NCI-H748 (cell line): ENCODE measurements around the gene CSF2RB.
"Not testable (repeated sequence)": the region's sequence is repeated elsewhere in the genome, so short reads cannot be mapped to it uniquely, and the experiment has no call there.

Source experiments
- DNase-seq: peaks from one replicate; lab custom pipeline; 2025; ENCODE audit not compliant: unreplicated experiment; lab: John Stamatoyannopoulos, UW

Gene CSF2RB

DNA sequence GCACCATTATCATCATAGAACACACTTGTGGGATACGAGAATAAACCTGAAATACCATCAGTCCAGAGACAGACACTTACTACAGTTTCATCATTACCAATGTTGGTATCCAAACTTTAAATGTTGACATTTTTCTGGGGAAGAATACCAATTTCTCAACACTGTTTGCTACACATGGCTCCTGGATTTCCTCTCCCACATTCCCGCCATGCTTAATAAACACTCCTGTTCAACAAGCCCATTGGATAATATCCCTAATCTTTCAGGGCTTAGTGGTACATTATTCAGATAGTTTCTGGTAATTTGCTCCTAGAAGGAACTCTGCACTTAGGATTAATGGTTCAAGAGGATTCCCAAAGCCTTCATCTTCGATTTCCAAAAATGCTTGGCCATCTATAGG lies 48.2 kb downstream of the CSF2RB start:
- no peak for DNase-seq

- DNase-seq = no peak
Measured at GRCh38 chr22:36963302-36963701, 49.9 kb downstream of the CSF2RB start.

DNA sequence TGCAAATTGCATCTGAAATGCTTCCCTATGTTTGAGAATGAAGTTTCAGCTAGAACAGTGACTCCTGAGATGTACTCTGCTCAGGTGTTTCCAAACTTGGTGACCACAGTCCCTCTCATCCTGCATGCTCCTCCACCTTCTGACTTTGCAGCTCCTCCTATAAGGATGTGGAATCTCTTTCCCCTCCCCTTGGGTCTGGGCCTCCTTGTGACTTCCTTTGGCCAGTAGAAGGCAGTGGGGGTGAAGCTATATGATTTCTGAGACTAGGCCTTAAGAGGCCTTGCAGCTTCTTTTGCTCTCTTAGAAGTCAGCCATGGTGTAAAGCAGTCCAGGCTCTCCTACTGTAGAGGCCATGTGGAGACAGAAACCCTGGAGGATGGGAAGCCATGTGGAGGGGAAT lies 50.7 kb downstream of the CSF2RB start:
- DNase-seq = no peak

DNA sequence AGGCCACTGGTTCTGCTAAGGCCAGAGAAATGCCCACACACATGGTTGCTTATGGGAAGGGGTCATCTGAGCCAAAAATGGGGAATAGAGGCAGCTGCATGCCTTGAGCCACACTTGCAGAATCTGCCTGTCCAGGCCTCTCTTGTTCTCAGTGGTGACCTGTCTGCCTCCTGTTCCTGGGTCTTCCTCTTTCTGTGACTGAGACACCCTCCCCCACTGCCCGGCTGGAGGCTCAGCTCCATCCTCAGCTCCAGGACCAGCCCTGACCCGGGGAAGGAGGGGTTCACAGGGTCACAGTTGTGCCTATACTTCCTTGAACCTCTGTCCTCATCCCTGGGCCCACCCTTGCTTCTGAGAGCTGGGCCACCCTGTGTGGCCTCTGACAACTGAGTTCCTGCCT lies 52.3 kb downstream of the CSF2RB start:
- no peak for DNase-seq

GRCh38 chr22:36966851-36967540 lies 53.6 kb downstream of the CSF2RB start:
- DNase-seq = no peak

GRCh38 chr22:36968249-36968964 lies 55.0 kb downstream of the CSF2RB start:
- DNase-seq = no peak

- no peak for DNase-seq
Measured at GRCh38 chr22:36971341-36972125, 58.1 kb downstream of the CSF2RB start.

GRCh38 chr22:36976606-36977005 lies 63.2 kb downstream of the CSF2RB start:
- DNase-seq = no peak

DNA sequence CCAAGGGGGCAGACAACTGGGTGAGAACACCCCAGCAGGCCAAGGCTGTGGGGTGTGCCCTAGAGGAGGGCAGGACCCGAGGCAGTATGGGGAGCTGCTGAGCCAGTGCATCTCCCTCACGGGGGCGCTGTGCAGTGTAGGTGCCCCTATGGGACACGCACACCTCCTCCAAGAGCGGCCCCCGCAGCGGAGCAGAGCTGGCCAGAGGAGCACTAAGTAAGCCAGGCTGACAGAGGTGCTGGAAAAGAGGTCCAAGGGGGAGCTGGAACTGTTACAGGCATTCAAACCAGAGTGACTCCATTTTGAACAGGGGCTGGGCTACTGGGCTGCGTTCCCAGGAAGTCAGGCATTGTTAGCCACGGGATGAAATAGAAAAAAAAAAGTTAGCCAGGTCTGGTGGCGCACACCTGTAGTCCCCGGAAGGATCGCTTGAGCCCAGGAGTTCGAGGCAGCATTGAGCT lies 64.0 kb downstream of the CSF2RB start:
- peak; percentile 76 for DNase-seq

- DNase-seq = peak; percentile 80
Measured at GRCh38 chr22:36977947-36978660, 64.7 kb downstream of the CSF2RB start.

DNA sequence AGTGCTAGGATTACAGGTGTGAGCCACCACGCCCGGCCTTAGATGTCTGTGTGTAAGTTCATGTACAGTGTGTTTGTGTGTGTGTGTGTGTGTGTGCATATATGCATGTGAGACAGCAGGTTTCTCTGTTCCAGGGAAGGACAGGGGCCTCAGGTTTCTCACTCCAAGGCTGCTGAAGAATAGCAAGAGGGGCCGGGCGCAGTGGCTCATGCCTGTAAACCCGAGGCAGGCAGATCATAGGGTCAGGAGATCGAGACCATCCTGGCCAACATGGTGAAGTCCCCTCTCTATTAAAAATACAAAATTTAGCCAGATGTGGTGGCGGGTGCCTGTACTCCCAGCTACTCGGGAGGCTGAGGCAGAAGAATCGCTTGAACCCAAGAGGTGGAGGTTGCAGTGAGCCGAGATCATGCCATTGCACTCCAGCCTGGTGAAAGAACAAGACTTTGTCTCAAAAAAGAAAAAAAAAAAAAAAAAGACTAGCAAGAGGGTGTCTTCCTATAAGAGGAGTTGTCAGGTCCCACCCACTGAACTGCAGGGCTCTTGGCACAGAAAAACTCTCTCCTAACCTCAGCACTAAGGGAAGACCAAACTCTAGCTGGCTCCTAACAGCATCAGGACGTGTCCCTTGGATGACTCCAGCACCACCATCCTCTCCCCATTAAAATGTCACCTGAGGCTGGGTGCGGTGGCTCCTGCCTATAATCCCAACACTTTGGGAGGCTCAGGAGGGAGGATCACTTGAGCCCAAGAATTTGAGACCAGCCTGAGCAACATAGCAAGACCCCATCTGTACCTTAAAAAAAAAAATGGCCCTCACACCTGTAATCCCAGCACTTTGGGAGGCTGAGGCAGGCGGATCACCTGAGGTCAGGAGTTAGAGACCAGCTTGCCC lies 65.8 kb downstream of the CSF2RB start:
- no peak for DNase-seq

GRCh38 chr22:36981247-36981775 lies 67.9 kb downstream of the CSF2RB start:
- DNase-seq = no peak

GRCh38 chr22:36982136-36982535 lies 68.7 kb downstream of the CSF2RB start:
- DNase-seq = no peak

GRCh38 chr22:36985211-36985889 lies 71.9 kb downstream of the CSF2RB start:
- no peak for DNase-seq

GRCh38 chr22:36986242-36986821 lies 72.9 kb downstream of the CSF2RB start:
- no peak for DNase-seq

GRCh38 chr22:36988075-36988832 lies 74.8 kb downstream of the CSF2RB start:
- no peak for DNase-seq

- not testable (repeated sequence) for DNase-seq
Measured at GRCh38 chr22:36989012-36989411, 75.6 kb downstream of the CSF2RB start.
